ENCODE data around the gene GGT7. TPM values are rescaled to one million over a fixed set of nuclear protein-coding genes. Genes with fewer than 3 reads are reported as not detected.
"Not testable (repeated sequence)": the region's sequence is repeated elsewhere in the genome, so short reads cannot be mapped to it uniquely, and the experiment has no call there.

GGT7 gene
- total RNA-seq, 1 donor: 12.7 TPM

GRCh38 chr20:34904202-34904621 lies 31.6 kb upstream of the GGT7 start:
- DNase-seq (ENCODE audit: insufficient read length, low spot score, missing footprints): no peak
- no peaks in the 10 kb centered on the region for H3K9me3 ChIP-seq (ENCODE audit: low read depth, low read length)
- no peaks in the 10 kb centered on the region for H3K27me3 ChIP-seq (ENCODE audit: insufficient read depth, low read length)
- H3K4me1 ChIP-seq (ENCODE audit: insufficient read depth, low read length): peaks cover 20% of the 10 kb centered on the region
- no peak overlapping the region for H3K27ac ChIP-seq (ENCODE audit: low read depth, low read length)
- H3K4me3 ChIP-seq (ENCODE audit: insufficient read depth, low read length): no peak overlapping the region
- no peak overlapping the region for H3K4me2 ChIP-seq (ENCODE audit: insufficient read depth, low read length)
- no peaks in the 10 kb centered on the region for H3K79me2 ChIP-seq (ENCODE audit: insufficient read depth, low read length)
- no peak for TF ChIP-seq CTCF (IDR thresholded peaks at IDR 0.05; ENCODE audit: extremely low read depth, low read depth, low read length)
- H2AFZ ChIP-seq (ENCODE audit: low read length): no peak overlapping the region
- H3K36me3 ChIP-seq (ENCODE audit: insufficient read depth, low read length): no peaks in the 10 kb centered on the region
- H4K20me1 ChIP-seq (ENCODE audit: insufficient read depth, low read length): no peaks in the 10 kb centered on the region

GRCh38 chr20:34898731-34899130 lies 26.1 kb upstream of the GGT7 start:
- not testable (repeated sequence) for H3K27me3 ChIP-seq (ENCODE audit: insufficient read depth, low read length); H2AFZ ChIP-seq (ENCODE audit: low read length); H3K79me2 ChIP-seq (ENCODE audit: insufficient read depth, low read length); H3K36me3 ChIP-seq (ENCODE audit: insufficient read depth, low read length); H3K4me3 ChIP-seq (ENCODE audit: insufficient read depth, low read length); DNase-seq (ENCODE audit: insufficient read length, low spot score, missing footprints); H3K4me1 ChIP-seq (ENCODE audit: insufficient read depth, low read length); H3K9me3 ChIP-seq (ENCODE audit: low read depth, low read length); H3K4me2 ChIP-seq (ENCODE audit: insufficient read depth, low read length); H3K27ac ChIP-seq (ENCODE audit: low read depth, low read length); H4K20me1 ChIP-seq (ENCODE audit: insufficient read depth, low read length)

- H2AFZ ChIP-seq (ENCODE audit: low read length); H3K4me3 ChIP-seq (ENCODE audit: insufficient read depth, low read length); H3K4me2 ChIP-seq (ENCODE audit: insufficient read depth, low read length); H3K36me3 ChIP-seq (ENCODE audit: insufficient read depth, low read length); H3K9me3 ChIP-seq (ENCODE audit: low read depth, low read length); H3K79me2 ChIP-seq (ENCODE audit: insufficient read depth, low read length); H3K4me1 ChIP-seq (ENCODE audit: insufficient read depth, low read length); H4K20me1 ChIP-seq (ENCODE audit: insufficient read depth, low read length); H3K27me3 ChIP-seq (ENCODE audit: insufficient read depth, low read length); DNase-seq (ENCODE audit: insufficient read length, low spot score, missing footprints); H3K27ac ChIP-seq (ENCODE audit: low read depth, low read length): not testable (repeated sequence)
Observed at GRCh38 chr20:34898129-34898528, 25.5 kb upstream of the GGT7 start.

GRCh38 chr20:34896086-34896621 lies 23.5 kb upstream of the GGT7 start:
- H3K4me1 ChIP-seq (ENCODE audit: insufficient read depth, low read length): peaks cover 10% of the 10 kb centered on the region
- no peaks in the 10 kb centered on the region for H3K9me3 ChIP-seq (ENCODE audit: low read depth, low read length)
- no peaks in the 10 kb centered on the region for H3K79me2 ChIP-seq (ENCODE audit: insufficient read depth, low read length)
- no peak overlapping the region for H2AFZ ChIP-seq (ENCODE audit: low read length)
- no peak overlapping the region for H3K27ac ChIP-seq (ENCODE audit: low read depth, low read length)
- no peak for TF ChIP-seq CTCF (IDR thresholded peaks at IDR 0.05; ENCODE audit: extremely low read depth, low read depth, low read length)
- H3K36me3 ChIP-seq (ENCODE audit: insufficient read depth, low read length): no peaks in the 10 kb centered on the region
- H4K20me1 ChIP-seq (ENCODE audit: insufficient read depth, low read length): no peaks in the 10 kb centered on the region
- DNase-seq (ENCODE audit: insufficient read length, low spot score, missing footprints): no peak
- H3K27me3 ChIP-seq (ENCODE audit: insufficient read depth, low read length): no peaks in the 10 kb centered on the region
- no peak overlapping the region for H3K4me3 ChIP-seq (ENCODE audit: insufficient read depth, low read length)
- no peak overlapping the region for H3K4me2 ChIP-seq (ENCODE audit: insufficient read depth, low read length)

GRCh38 chr20:34895465-34895864 lies 22.8 kb upstream of the GGT7 start:
- Histone ChIP-seq H2AFZ (ENCODE audit: low read length) (no peak overlapping the region), H3K4me2 (ENCODE audit: insufficient read depth, low read length) (no peak overlapping the region), H3K27ac (ENCODE audit: low read depth, low read length) (no peak overlapping the region), H3K4me1 (ENCODE audit: insufficient read depth, low read length) (peaks cover 16% of the 10 kb centered on the region), H3K79me2 (ENCODE audit: insufficient read depth, low read length) (no peaks in the 10 kb centered on the region), H3K4me3 (ENCODE audit: insufficient read depth, low read length) (no peak overlapping the region), H3K36me3 (ENCODE audit: insufficient read depth, low read length) (no peaks in the 10 kb centered on the region), H3K9me3 (ENCODE audit: low read depth, low read length) (no peaks in the 10 kb centered on the region), H4K20me1 (ENCODE audit: insufficient read depth, low read length) (no peaks in the 10 kb centered on the region), H3K27me3 (ENCODE audit: insufficient read depth, low read length) (no peaks in the 10 kb centered on the region)
- no peak for DNase-seq (ENCODE audit: insufficient read length, low spot score, missing footprints)
- no peak for TF ChIP-seq CTCF (IDR thresholded peaks at IDR 0.05; ENCODE audit: extremely low read depth, low read depth, low read length)
